ENCODE results near the gene YARS2. TPM values are rescaled to one million over a fixed set of nuclear protein-coding genes. Genes with fewer than 3 reads are reported as not detected.

The YARS2 gene
- total RNA-seq (23.7 TPM), polyA plus RNA-seq (21.0 TPM)
- long read RNA-seq, donor 1, result 0 reads
- long read RNA-seq, donor 2, result 0 reads
- long read RNA-seq, donor 3, transcript YARS2-201 (5 exons, 2,122 nt), result major isoform, 26 of 27 reads
- long read RNA-seq, donor 3, partial matches to known transcripts, result 0 of 27 reads
- long read RNA-seq, donor 3, other reads (novel, unspliced or antisense), result 0 of 27 reads
- long read RNA-seq, donor 4, transcript YARS2-201 (5 exons, 2,122 nt), result major isoform, 8 of 8 reads
- long read RNA-seq, donor 4, partial matches to known transcripts, result 0 of 8 reads
- long read RNA-seq, donor 4, other reads (novel, unspliced or antisense), result 0 of 8 reads
- long read RNA-seq, donor 5, transcript YARS2-201 (5 exons, 2,122 nt), result major isoform, 33 of 33 reads
- long read RNA-seq, donor 5, partial matches to known transcripts, result 0 of 33 reads
- long read RNA-seq, donor 5, other reads (novel, unspliced or antisense), result 0 of 33 reads
- long read RNA-seq, donor 6, transcript YARS2-201 (5 exons, 2,122 nt), result major isoform, 10 of 10 reads
- long read RNA-seq, donor 6, partial matches to known transcripts, result 0 of 10 reads
- long read RNA-seq, donor 6, other reads (novel, unspliced or antisense), result 0 of 10 reads
- long read RNA-seq, donor 7, transcript YARS2-201 (5 exons, 2,122 nt), result major isoform, 12 of 12 reads
- long read RNA-seq, donor 7, partial matches to known transcripts, result 0 of 12 reads
- long read RNA-seq, donor 7, other reads (novel, unspliced or antisense), result 0 of 12 reads
- long read RNA-seq, donor 8, transcript YARS2-201 (5 exons, 2,122 nt), result major isoform, 6 of 6 reads
- long read RNA-seq, donor 8, partial matches to known transcripts, result 0 of 6 reads
- long read RNA-seq, donor 8, other reads (novel, unspliced or antisense), result 0 of 6 reads
- long read RNA-seq, donor 9, transcript YARS2-201 (5 exons, 2,122 nt), result major isoform, 9 of 9 reads
- long read RNA-seq, donor 9, partial matches to known transcripts, result 0 of 9 reads
- long read RNA-seq, donor 9, other reads (novel, unspliced or antisense), result 0 of 9 reads
- long read RNA-seq, donor 10, transcript YARS2-201 (5 exons, 2,122 nt), result major isoform, 9 of 9 reads
- long read RNA-seq, donor 10, partial matches to known transcripts, result 0 of 9 reads
- long read RNA-seq, donor 10, other reads (novel, unspliced or antisense), result 0 of 9 reads

DNA sequence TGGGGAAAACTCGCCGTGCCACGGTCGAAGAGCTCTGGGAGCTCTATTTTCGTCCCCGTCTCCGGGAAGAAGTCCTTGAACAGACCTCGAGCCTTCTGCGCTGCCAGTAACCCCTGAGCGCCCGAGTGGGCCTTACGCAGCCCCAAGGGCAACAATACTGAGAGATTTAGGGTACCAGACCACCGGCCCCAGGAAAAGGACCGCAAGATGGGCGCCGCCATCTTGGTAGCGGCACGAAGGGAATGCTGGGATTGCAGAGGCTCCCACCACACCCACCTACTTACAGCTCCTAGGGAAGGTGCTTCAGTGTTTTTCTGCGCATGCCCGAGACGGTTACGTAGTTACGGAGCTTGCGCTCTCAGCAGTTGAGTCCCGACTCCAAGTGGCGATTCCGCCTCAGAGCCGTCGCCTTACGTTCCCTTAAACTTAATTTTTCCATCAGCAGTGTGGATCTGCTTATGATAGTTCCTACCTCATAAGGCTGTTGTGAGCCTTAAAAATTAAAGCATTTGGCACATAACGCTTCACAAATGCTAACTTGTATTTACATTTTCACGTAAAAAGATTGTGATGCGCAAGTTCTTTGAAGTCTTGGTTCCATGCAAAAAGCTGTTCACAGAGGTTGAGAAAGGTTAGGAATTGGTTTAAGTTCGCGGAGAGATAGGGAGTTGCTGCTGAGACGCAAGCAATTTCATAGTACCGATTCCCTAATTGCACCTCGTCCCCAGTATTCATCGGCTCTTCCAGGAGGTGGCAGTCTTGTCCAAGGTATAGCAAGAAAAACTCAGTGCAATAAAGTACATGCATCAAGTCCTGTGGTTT lies at the start of gene YARS2:
TSS of gene YARS2 (minus strand) at position 244 of the 822 bp plus-strand sequence. CDS start at position 221, 23 bp downstream.
- peak; percentile 87 to 98 (median 94) for DNase-seq (ENCODE audit: low read depth in 6 of 9, low spot score in 9 of 9)
- peaks cover 5 to 13% of the 10 kb centered on the region in 2 donors for H3K4me1 ChIP-seq (ENCODE audit: control insufficient read depth in 2 of 2, insufficient read depth in 2 of 2, low read length in 2 of 2)
- under 1% methylated on average over 39 of the region's 39 CpGs for WGBS
- H3K9me3 ChIP-seq (ENCODE audit: control insufficient read depth in 2 of 2, insufficient read depth in 1 of 2, low read length in 1 of 2), result no peaks in the 10 kb centered on the region
- peak within 1 kb of the TSS; percentile 98 to 99 for H3K4me3 ChIP-seq (ENCODE audit: low read length in 2 of 2)
- peak within 1 kb of the TSS; percentile 91 for H3K27ac ChIP-seq (ENCODE audit: low read depth in 1 of 2, low read length in 1 of 2)
- peaks cover 16 to 20% of the 10 kb centered on the region in 2 donors for H3K36me3 ChIP-seq (ENCODE audit: control insufficient read depth in 2 of 2, insufficient read depth in 2 of 2, low read length in 1 of 2)
- no peaks in the 10 kb centered on the region for H3K27me3 ChIP-seq (ENCODE audit: control insufficient read depth in 2 of 2, insufficient read depth in 1 of 2, low read length in 1 of 2)

DNA sequence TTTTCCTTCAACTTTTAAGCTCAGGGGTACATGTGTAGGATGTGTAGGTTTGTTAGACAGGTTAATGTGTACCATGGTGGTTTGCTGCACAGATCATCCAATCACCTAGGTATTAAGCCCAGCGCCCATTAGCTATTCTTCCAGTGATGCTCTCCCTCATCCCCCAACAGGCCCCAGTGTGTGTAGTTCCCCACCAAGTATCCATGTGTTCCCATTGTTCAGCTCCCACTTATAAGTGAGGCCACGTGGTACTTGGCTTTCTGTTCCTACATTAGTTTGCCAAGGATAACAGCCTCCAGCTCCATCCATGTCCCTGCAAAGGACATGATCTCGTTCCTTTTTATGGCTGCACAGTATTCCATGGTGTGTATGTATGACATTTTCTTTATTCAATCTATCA lies 48.6 kb upstream of the YARS2 start:
- Histone ChIP-seq H3K36me3 (ENCODE audit: control insufficient read depth in 2 of 2, insufficient read depth in 2 of 2, low read length in 1 of 2) (no peaks in the 10 kb centered on the region), H3K27ac (ENCODE audit: low read depth in 1 of 2, low read length in 1 of 2) (no peak overlapping the region), H3K27me3 (ENCODE audit: control insufficient read depth in 2 of 2, insufficient read depth in 1 of 2, low read length in 1 of 2) (no peaks in the 10 kb centered on the region), H3K4me1 (ENCODE audit: control insufficient read depth in 2 of 2, insufficient read depth in 2 of 2, low read length in 2 of 2) (no peaks in the 10 kb centered on the region), H3K9me3 (ENCODE audit: control insufficient read depth in 2 of 2, insufficient read depth in 1 of 2, low read length in 1 of 2) (no peaks in the 10 kb centered on the region), H3K4me3 (ENCODE audit: low read length in 2 of 2) (no peak overlapping the region)
- 90% methylated on average over 3 of the region's 3 CpGs for WGBS
- DNase-seq (ENCODE audit: low read depth in 6 of 9, low spot score in 9 of 9), result no peak

DNA sequence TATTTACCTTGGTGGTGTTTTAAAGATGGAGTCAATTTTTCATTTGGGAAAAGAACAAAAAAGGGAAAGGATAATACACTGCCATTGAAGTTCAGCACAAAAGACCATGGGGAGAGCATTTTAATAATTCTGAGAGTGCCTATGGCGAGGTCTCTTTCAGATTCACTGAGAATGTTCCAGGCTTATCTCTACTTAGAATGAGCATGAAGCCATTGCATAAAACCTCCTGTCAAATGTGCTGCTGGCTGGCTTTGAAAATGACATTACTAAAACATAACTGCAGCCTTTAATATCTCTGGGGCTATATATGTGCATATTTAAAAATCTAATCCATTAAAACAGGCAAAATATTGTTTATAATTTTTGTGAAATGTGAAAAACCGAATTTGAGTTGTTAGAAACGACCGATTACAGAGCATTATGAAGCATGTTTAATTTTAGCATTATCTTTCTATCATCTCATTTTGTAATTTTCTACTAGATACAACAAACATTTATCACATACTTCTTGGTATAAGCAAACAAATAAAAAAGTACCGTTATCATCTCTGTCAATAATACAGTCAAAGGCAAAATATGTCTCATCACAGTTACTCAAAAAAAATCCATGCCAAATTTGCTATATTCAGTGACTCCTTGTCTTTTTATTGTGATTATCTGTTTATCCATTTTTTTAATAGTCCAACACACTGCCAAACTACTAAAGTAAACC lies 45.7 kb upstream of the YARS2 start:
- Histone ChIP-seq H3K27ac (ENCODE audit: low read depth in 1 of 2, low read length in 1 of 2) (no peak overlapping the region), H3K27me3 (ENCODE audit: control insufficient read depth in 2 of 2, insufficient read depth in 1 of 2, low read length in 1 of 2) (no peaks in the 10 kb centered on the region), H3K4me3 (ENCODE audit: low read length in 2 of 2) (no peak overlapping the region), H3K4me1 (ENCODE audit: control insufficient read depth in 2 of 2, insufficient read depth in 2 of 2, low read length in 2 of 2) (no peaks in the 10 kb centered on the region), H3K36me3 (ENCODE audit: control insufficient read depth in 2 of 2, insufficient read depth in 2 of 2, low read length in 1 of 2) (no peaks in the 10 kb centered on the region), H3K9me3 (ENCODE audit: control insufficient read depth in 2 of 2, insufficient read depth in 1 of 2, low read length in 1 of 2) (no peaks in the 10 kb centered on the region)
- 93% methylated on average over 5 of the region's 5 CpGs for WGBS
- no peak for DNase-seq (ENCODE audit: low read depth in 6 of 9, low spot score in 9 of 9)

DNA sequence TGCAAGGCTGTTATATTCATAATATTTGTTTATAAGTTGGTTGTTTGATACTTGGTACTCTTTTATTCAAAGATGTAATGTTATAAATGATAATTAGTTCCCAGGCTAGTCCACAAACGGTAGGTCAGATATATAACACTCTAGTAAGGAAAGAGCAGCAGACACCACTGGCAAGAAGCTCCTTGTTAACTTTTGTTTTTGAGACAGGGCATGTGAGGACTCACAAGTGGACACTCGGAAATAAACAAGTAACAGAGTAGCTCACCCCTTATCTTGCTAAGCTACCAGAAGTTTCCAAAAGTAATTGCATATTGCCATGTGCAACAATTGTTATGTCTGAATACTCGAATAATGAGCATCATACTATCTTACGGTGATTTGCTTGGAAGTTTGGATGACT lies 38.6 kb upstream of the YARS2 start:
- WGBS, result 94% methylated on average over 4 of the region's 4 CpGs
- Histone ChIP-seq H3K4me3 (ENCODE audit: low read length in 2 of 2) (no peak overlapping the region), H3K9me3 (ENCODE audit: control insufficient read depth in 2 of 2, insufficient read depth in 1 of 2, low read length in 1 of 2) (no peaks in the 10 kb centered on the region), H3K27me3 (ENCODE audit: control insufficient read depth in 2 of 2, insufficient read depth in 1 of 2, low read length in 1 of 2) (no peaks in the 10 kb centered on the region), H3K36me3 (ENCODE audit: control insufficient read depth in 2 of 2, insufficient read depth in 2 of 2, low read length in 1 of 2) (no peaks in the 10 kb centered on the region), H3K4me1 (ENCODE audit: control insufficient read depth in 2 of 2, insufficient read depth in 2 of 2, low read length in 2 of 2) (no peaks in the 10 kb centered on the region), H3K27ac (ENCODE audit: low read depth in 1 of 2, low read length in 1 of 2) (no peak overlapping the region)
- DNase-seq (ENCODE audit: low read depth in 6 of 9, low spot score in 9 of 9), result no peak

DNA sequence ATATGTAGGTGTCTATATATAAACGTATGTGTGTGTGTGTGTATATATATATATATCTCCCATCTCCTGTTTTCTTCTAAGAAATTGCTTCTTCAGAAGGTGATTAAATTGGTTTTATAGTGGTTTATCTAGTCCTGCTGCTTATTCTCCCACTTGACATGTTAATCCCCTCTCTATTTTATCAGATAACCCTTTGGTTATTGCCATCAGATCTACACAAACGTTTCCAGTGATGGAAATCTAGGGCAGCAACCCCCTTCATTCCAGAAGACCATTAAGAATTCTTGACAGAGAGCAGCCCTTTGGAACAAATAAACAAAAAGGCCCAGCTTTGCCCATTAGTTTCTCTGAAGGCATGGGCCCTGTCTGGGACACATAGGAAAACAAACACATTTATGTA lies 34.2 kb upstream of the YARS2 start:
- H3K9me3 ChIP-seq (ENCODE audit: control insufficient read depth in 2 of 2, insufficient read depth in 1 of 2, low read length in 1 of 2), result no peaks in the 10 kb centered on the region
- no peaks in the 10 kb centered on the region for H3K27me3 ChIP-seq (ENCODE audit: control insufficient read depth in 2 of 2, insufficient read depth in 1 of 2, low read length in 1 of 2)
- H3K4me1 ChIP-seq (ENCODE audit: control insufficient read depth in 2 of 2, insufficient read depth in 2 of 2, low read length in 2 of 2), result no peaks in the 10 kb centered on the region
- no peak overlapping the region for H3K27ac ChIP-seq (ENCODE audit: low read depth in 1 of 2, low read length in 1 of 2)
- WGBS, result 75% methylated on average over 2 of the region's 2 CpGs
- H3K4me3 ChIP-seq (ENCODE audit: low read length in 2 of 2), result no peak overlapping the region
- no peak for DNase-seq (ENCODE audit: low read depth in 6 of 9, low spot score in 9 of 9)
- no peaks in the 10 kb centered on the region for H3K36me3 ChIP-seq (ENCODE audit: control insufficient read depth in 2 of 2, insufficient read depth in 2 of 2, low read length in 1 of 2)

DNA sequence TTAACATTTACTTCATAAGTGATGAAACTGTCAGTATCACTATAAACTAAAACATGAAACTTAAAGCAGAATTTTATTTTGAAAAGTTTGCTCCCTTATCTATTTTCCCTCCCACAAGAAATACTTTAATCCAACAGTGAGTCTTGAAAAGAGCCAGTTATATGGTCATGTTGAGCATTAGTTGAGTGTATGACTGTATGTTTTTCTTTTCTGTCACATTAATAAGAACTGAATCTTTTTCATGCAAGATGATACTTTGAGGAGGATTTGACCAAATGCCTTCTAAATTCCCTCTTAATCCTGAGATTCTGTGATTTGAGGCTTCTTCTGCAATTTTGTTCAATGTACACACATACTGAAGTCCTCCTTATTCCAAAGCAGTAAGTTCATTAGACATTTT lies 33.7 kb upstream of the YARS2 start:
- Histone ChIP-seq H3K27ac (ENCODE audit: low read depth in 1 of 2, low read length in 1 of 2) (no peak overlapping the region), H3K36me3 (ENCODE audit: control insufficient read depth in 2 of 2, insufficient read depth in 2 of 2, low read length in 1 of 2) (no peaks in the 10 kb centered on the region), H3K4me3 (ENCODE audit: low read length in 2 of 2) (no peak overlapping the region), H3K4me1 (ENCODE audit: control insufficient read depth in 2 of 2, insufficient read depth in 2 of 2, low read length in 2 of 2) (no peaks in the 10 kb centered on the region), H3K27me3 (ENCODE audit: control insufficient read depth in 2 of 2, insufficient read depth in 1 of 2, low read length in 1 of 2) (no peaks in the 10 kb centered on the region), H3K9me3 (ENCODE audit: control insufficient read depth in 2 of 2, insufficient read depth in 1 of 2, low read length in 1 of 2) (no peaks in the 10 kb centered on the region)
- DNase-seq (ENCODE audit: low read depth in 6 of 9, low spot score in 9 of 9), result no peak

DNA sequence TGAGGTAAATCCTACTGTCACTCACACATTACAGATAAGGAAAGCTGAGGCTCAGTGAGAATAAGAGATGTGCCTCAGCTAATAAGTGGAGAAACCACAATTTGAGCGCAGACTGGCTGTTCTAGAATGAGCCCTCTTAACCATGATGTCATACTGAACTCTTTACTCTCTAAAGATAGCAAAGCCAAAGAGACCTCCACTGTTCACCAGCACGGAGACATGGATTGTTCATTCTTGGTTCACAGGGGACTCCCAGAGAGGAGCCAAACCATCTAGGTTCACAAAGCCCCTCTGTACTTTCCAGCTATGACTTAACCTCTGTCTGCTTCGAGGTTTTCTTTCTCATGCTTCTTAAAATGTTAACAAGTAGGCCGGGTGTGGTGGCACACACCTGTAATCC lies 32.7 kb upstream of the YARS2 start:
- H3K27me3 ChIP-seq (ENCODE audit: control insufficient read depth in 2 of 2, insufficient read depth in 1 of 2, low read length in 1 of 2), result no peaks in the 10 kb centered on the region
- no peak overlapping the region for H3K27ac ChIP-seq (ENCODE audit: low read depth in 1 of 2, low read length in 1 of 2)
- no peaks in the 10 kb centered on the region for H3K36me3 ChIP-seq (ENCODE audit: control insufficient read depth in 2 of 2, insufficient read depth in 2 of 2, low read length in 1 of 2)
- WGBS, result 82% methylated on average over 4 of the region's 4 CpGs
- H3K4me3 ChIP-seq (ENCODE audit: low read length in 2 of 2), result no peak overlapping the region
- no peak for DNase-seq (ENCODE audit: low read depth in 6 of 9, low spot score in 9 of 9)
- no peaks in the 10 kb centered on the region for H3K4me1 ChIP-seq (ENCODE audit: control insufficient read depth in 2 of 2, insufficient read depth in 2 of 2, low read length in 2 of 2)
- H3K9me3 ChIP-seq (ENCODE audit: control insufficient read depth in 2 of 2, insufficient read depth in 1 of 2, low read length in 1 of 2), result no peaks in the 10 kb centered on the region

DNA sequence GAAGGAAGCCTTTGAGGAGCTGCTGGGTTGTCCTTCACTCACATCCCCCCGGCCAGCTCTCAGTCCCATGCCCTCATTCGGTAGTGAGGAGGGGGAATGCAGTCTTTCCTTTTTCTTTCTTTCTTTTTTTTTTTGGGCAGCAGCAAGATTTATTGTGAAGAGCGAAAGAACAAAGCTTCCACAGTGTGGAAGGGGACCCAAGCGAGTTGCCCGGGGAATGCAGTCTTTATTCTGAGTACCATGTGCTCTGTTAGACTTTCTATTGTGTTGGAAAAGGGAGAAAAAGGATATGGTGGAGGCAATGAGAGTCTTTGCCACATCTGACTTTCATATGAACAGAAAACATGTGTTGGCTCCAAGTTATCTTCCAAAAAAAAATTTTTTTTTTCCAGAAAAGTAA lies 29.9 kb upstream of the YARS2 start:
- 96% methylated on average over 5 of the region's 5 CpGs for WGBS
- H3K4me1 ChIP-seq (ENCODE audit: control insufficient read depth in 2 of 2, insufficient read depth in 2 of 2, low read length in 2 of 2), result no peaks in the 10 kb centered on the region
- no peak overlapping the region for H3K27ac ChIP-seq (ENCODE audit: low read depth in 1 of 2, low read length in 1 of 2)
- H3K4me3 ChIP-seq (ENCODE audit: low read length in 2 of 2), result no peak overlapping the region
- no peaks in the 10 kb centered on the region for H3K36me3 ChIP-seq (ENCODE audit: control insufficient read depth in 2 of 2, insufficient read depth in 2 of 2, low read length in 1 of 2)
- no peak for DNase-seq (ENCODE audit: low read depth in 6 of 9, low spot score in 9 of 9)
- H3K9me3 ChIP-seq (ENCODE audit: control insufficient read depth in 2 of 2, insufficient read depth in 1 of 2, low read length in 1 of 2), result no peaks in the 10 kb centered on the region
- H3K27me3 ChIP-seq (ENCODE audit: control insufficient read depth in 2 of 2, insufficient read depth in 1 of 2, low read length in 1 of 2), result no peaks in the 10 kb centered on the region

Measured in thymus (tissue), 14 donors.